HEK293T (cell line): ENCODE results near the gene ATP2B2.

Experiments used
- BHLHE40 ChIP-seq: fragments of 450-650 bp; IDR thresholded peaks from 2 replicates; pipeline ENCODE4 v1.6.1; 2016; ENCODE audit warnings: mild to moderate bottlenecking, moderate library complexity, borderline replicate concordance
- ELF4 ChIP-seq: fragments of 450-650 bp; IDR thresholded peaks from 2 replicates; pipeline ENCODE4 v1.6.1; 2017; ENCODE audit warnings: antibody characterized with exemption
- FOXA1 ChIP-seq: fragments of 450-650 bp; IDR thresholded peaks from 2 replicates; pipeline ENCODE4 v1.6.1; 2016; ENCODE audit warnings: mild to moderate bottlenecking
- LEF1 ChIP-seq: fragments of 450-650 bp; IDR thresholded peaks from 2 replicates; pipeline ENCODE4 v1.6.1; 2017; ENCODE audit warnings: mild to moderate bottlenecking, borderline replicate concordance
- SP1 ChIP-seq: fragments of 450-650 bp; IDR thresholded peaks from 2 replicates; pipeline ENCODE4 v1.6.1; 2017
- SUZ12 ChIP-seq: fragments of 450-650 bp; IDR thresholded peaks from 2 replicates; pipeline ENCODE4 v1.6.1; 2016; ENCODE audit warnings: mild to moderate bottlenecking
- ZNF384 ChIP-seq: fragments of 450-650 bp; IDR thresholded peaks from 2 replicates; pipeline ENCODE4 v1.6.1; 2016

GRCh38 chr3:10432931-10433330 is 72.5 kb downstream of the ATP2B2 start:
- TF ChIP-seq BHLHE40: no peak
- TF ChIP-seq ELF4: no peak
- no peak for TF ChIP-seq SP1
- TF ChIP-seq SUZ12: no peak
- TF ChIP-seq ZNF384: no peak
- TF ChIP-seq LEF1: no peak
- no peak for TF ChIP-seq FOXA1
